Measurements from ENCODE around the gene CADPS. TPM values are rescaled to one million over a fixed set of nuclear protein-coding genes. Genes with fewer than 3 reads are reported as not detected.

Gene CADPS
- total RNA-seq, 1 experiment from 2014 or later: 7.0 TPM

GRCh38 chr3:62587169-62587568 is 288.0 kb downstream of the CADPS start:
- CTCF ChIA-PET: no interaction called here
- DNase-seq (ENCODE audit: low spot score): no peak
- POLR2A ChIA-PET: interaction anchor here (0.6 kb wide), 1 partner anchor 658 kb away, joined by 3 read pairs; no protein-coding TSS in a partner anchor
- Mint-ChIP-seq H3K4me3 (no peak overlapping the region), H3K4me1 (no peaks in the 10 kb centered on the region), H3K9me3 (no peaks in the 10 kb centered on the region), H3K27ac (no peak overlapping the region), H3K36me3 (peaks cover 3% of the 10 kb centered on the region; the same call in 1 of the 2 replicates), H3K27me3 (ENCODE audit: low read depth) (no peaks in the 10 kb centered on the region)
- no peak for ATAC-seq
- TF ChIP-seq ZNF281 (CRISPR knock-in tag; IDR thresholded peaks at IDR 0.05) (no peak), ARID4B (CRISPR knock-in tag; IDR thresholded peaks at IDR 0.05; ENCODE audit: borderline replicate concordance) (no peak)

GRCh38 chr3:62586356-62586755 is 288.9 kb downstream of the CADPS start:
- Mint-ChIP-seq H3K27me3 (ENCODE audit: low read depth) (no peaks in the 10 kb centered on the region), H3K4me3 (no peak overlapping the region), H3K27ac (no peak overlapping the region), H3K4me1 (no peaks in the 10 kb centered on the region), H3K36me3 (peaks cover 5% of the 10 kb centered on the region; the same call in 1 of the 2 replicates), H3K9me3 (0 out of 2 replicates have a peak, but pooled peaks cover 4% of the 10 kb centered on the region)
- DNase-seq (ENCODE audit: low spot score) (no peak), ATAC-seq (no peak)
- CTCF ChIA-PET: no interaction called here
- POLR2A ChIA-PET: no interaction called here
- TF ChIP-seq MXD4 (CRISPR knock-in tag; IDR thresholded peaks at IDR 0.05; ENCODE audit: borderline replicate concordance) (no peak), NFE2L1 (CRISPR knock-in tag; IDR thresholded peaks at IDR 0.05) (no peak), CREM (CRISPR knock-in tag; IDR thresholded peaks at IDR 0.05) (no peak), FOXP1 (CRISPR knock-in tag; IDR thresholded peaks at IDR 0.05; ENCODE audit: borderline replicate concordance) (no peak), ZNF425 (CRISPR knock-in tag; conservative IDR thresholded peaks at IDR 0.05) (no peak), ZSCAN18 (CRISPR knock-in tag; IDR thresholded peaks at IDR 0.05) (no peak), E2F5 (CRISPR knock-in tag; IDR thresholded peaks at IDR 0.05) (no peak), E2F1 (CRISPR knock-in tag; IDR thresholded peaks at IDR 0.05) (no peak), ZNF512 (CRISPR knock-in tag; IDR thresholded peaks at IDR 0.05; ENCODE audit: borderline replicate concordance) (no peak), GRHL2 (CRISPR knock-in tag; IDR thresholded peaks at IDR 0.05; ENCODE audit: insufficient replicate concordance, severe bottlenecking) (no peak), IRF2 (CRISPR knock-in tag; IDR thresholded peaks at IDR 0.05; ENCODE audit: borderline replicate concordance, low read depth) (no peak), IRF1 (CRISPR knock-in tag; IDR thresholded peaks at IDR 0.05) (no peak), CBFB (CRISPR knock-in tag; IDR thresholded peaks at IDR 0.05; ENCODE audit: low read depth) (no peak), ERG (CRISPR knock-in tag; IDR thresholded peaks at IDR 0.05) (no peak)
